Measurements from ENCODE around the gene SH3BGRL.
"Not testable (repeated sequence)": the region's sequence is repeated elsewhere in the genome, so short reads cannot be mapped to it uniquely, and the experiment has no call there.

The SH3BGRL gene

DNA sequence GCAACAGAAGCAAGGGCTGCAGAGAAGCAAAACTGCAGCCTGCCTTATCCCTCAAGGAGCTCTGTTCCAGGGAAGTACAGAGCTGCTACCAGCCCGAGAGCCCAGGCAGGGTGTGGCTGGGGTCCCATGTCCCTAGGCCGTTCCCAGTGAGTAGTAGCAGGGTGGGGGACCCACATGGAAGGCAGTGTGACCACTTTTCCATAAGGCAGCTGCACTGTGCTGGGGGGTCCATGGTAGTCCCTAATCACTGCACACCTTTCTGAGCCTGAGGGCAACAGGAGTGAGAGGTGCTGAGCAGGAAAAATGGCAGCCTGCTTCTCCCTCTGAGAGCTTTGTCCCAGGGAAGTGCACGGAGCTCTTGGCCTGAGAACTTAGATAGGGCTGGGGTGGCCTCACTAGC is 135.9 kb downstream of the SH3BGRL start:
- DNase-seq: no peak
- in situ Hi-C loops (cut with HindIII; ENCODE audit: low pct_ligation_motif_present, low sequenced_read_pairs): no loop called here
- Histone ChIP-seq H3K4me3 (ENCODE audit: low read depth, low read length) (no peak overlapping the region), H3K27ac (no peak overlapping the region), H3K36me3 (replicated peaks) (no peaks in the 10 kb centered on the region), H3K27me3 (replicated peaks) (no peaks in the 10 kb centered on the region)
- TF ChIP-seq, protein P1, sequence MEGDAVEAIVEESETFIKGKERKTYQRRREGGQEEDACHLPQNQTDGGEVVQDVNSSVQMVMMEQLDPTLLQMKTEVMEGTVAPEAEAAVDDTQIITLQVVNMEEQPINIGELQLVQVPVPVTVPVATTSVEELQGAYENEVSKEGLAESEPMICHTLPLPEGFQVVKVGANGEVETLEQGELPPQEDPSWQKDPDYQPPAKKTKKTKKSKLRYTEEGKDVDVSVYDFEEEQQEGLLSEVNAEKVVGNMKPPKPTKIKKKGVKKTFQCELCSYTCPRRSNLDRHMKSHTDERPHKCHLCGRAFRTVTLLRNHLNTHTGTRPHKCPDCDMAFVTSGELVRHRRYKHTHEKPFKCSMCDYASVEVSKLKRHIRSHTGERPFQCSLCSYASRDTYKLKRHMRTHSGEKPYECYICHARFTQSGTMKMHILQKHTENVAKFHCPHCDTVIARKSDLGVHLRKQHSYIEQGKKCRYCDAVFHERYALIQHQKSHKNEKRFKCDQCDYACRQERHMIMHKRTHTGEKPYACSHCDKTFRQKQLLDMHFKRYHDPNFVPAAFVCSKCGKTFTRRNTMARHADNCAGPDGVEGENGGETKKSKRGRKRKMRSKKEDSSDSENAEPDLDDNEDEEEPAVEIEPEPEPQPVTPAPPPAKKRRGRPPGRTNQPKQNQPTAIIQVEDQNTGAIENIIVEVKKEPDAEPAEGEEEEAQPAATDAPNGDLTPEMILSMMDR (IDR thresholded peaks at IDR 0.05; ENCODE audit: low read depth, low read length, missing control alignments): no peak

DNA sequence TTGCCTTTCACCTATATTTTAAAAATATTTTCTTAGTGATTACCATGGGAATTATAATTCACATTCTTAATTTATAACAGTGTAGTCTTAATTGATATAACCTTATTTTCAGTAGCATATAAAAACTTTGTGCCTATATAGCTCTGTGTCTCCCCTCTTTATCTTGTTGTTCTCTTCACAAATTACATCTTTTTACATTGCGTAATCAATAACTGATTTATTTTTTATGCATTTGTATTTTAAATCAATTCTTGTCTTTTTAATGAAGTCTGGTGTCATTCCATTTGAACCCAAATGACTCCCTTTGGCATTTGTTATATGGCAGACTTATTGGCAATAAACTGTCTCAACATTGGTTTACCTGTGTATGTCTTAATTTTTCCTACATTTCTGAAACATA is 137.0 kb downstream of the SH3BGRL start:
- TF ChIP-seq, protein P1 (IDR thresholded peaks at IDR 0.05; ENCODE audit: low read depth, low read length, missing control alignments): no peak
- H3K36me3 ChIP-seq (replicated peaks): no peaks in the 10 kb centered on the region
- H3K27ac ChIP-seq: no peak overlapping the region
- in situ Hi-C loops (cut with HindIII; ENCODE audit: low pct_ligation_motif_present, low sequenced_read_pairs): no loop called here
- H3K4me3 ChIP-seq (ENCODE audit: low read depth, low read length): no peak overlapping the region
- H3K27me3 ChIP-seq (replicated peaks): no peaks in the 10 kb centered on the region
- DNase-seq: no peak

DNA sequence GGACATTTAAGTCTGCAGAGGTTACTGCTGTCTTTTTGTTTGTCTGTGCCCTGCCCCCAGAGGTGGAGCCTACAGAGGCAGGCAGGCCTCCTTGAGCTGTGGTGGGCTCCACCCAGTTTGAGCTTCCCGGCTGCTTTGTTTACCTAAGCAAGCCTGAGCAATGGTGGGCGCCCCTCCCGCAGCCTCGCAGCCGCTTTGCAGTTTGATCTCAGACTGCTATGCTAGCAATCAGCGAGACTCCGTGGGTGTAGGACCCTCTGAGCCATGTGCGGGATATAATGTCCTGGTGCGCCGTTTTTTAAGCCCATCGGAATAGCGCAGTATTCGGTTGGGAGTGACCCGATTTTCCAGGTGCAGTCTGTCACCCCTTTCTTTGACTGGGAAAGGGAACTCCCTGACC is 143.4 kb downstream of the SH3BGRL start:
- H3K27me3 ChIP-seq (replicated peaks); H3K27ac ChIP-seq; H3K4me3 ChIP-seq (ENCODE audit: low read depth, low read length); H3K36me3 ChIP-seq (replicated peaks); in situ Hi-C loops (cut with HindIII; ENCODE audit: low pct_ligation_motif_present, low sequenced_read_pairs); DNase-seq: not testable (repeated sequence)
